ENCODE results near the gene MRPL37. TPM values are rescaled to one million over a fixed set of nuclear protein-coding genes. Genes with fewer than 3 reads are reported as not detected.
"Not testable (repeated sequence)": the region's sequence is repeated elsewhere in the genome, so short reads cannot be mapped to it uniquely, and the experiment has no call there.

Gene MRPL37
- polyA plus RNA-seq, 3 donors, result 49.3 to 79.8 (median 56.0) TPM

GRCh38 chr1:54207287-54207686 lies 7.3 kb downstream of the MRPL37 start:
- WGBS, 3 donors, result 30 to 84% (median 79%) methylated on average over 1 of the region's 1 CpG
- no peak overlapping the region for H3K27ac ChIP-seq (ENCODE audit: low read depth, low read length)

DNA sequence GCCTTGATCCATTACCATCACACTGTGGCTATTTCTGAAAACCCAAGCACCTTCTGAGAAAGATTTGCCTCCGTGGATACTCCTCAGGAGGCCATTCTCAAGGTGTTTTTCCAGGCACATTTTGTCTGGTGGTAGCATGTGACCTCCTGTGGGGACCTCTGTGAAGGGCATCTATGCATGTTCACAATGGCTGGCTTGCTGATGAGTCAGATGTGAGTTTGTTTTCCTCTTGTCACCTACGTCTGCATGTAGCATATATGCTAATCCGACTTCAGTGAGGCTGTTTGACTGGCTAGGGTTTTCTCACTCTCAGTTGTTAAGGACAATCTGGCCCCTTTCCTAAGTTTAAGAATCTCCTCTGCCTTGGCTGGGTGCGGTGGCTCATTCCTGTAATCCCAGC lies 7.9 kb downstream of the MRPL37 start:
- not testable (repeated sequence) for H3K27ac ChIP-seq (ENCODE audit: low read depth, low read length)
- 68 to 75% (median 71%) methylated on average over 4 of the region's 4 CpGs for WGBS, 3 donors

GRCh38 chr1:54212872-54213271 lies 12.9 kb downstream of the MRPL37 start:
- 45 to 80% (median 52%) methylated on average over 1 of the region's 1 CpG for WGBS, 3 donors
- no peak overlapping the region for H3K27ac ChIP-seq (ENCODE audit: low read depth, low read length)

DNA sequence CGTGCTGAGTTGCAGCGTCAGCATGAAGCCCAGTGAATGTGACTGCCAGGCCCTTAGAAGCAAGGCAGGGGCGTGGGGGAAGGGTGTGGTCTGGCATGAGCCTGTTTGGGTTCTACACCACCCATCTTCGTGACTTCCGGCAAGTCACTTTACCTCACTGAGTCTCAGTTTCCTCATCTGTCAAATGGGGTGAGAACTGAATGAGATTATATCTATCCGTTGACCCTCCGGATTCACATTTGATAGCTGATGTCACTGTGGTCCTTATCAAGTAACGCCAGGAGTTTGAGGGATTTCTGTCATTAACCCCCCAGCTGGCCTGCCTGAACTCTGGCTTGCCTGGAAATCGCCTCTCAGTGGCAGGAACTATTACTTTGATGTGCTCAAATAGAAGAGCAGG lies 15.6 kb downstream of the MRPL37 start:
- WGBS, 3 donors, result 93 to 94% (median 94%) methylated on average over 9 of the region's 9 CpGs
- no peak overlapping the region for H3K27ac ChIP-seq (ENCODE audit: low read depth, low read length)

GRCh38 chr1:54218883-54219687 lies 19.1 kb downstream of the MRPL37 start:
- 45 to 69% (median 60%) methylated on average over 11 of the region's 11 CpGs for WGBS, 3 donors
- no peak overlapping the region for H3K27ac ChIP-seq (ENCODE audit: low read depth, low read length)

DNA sequence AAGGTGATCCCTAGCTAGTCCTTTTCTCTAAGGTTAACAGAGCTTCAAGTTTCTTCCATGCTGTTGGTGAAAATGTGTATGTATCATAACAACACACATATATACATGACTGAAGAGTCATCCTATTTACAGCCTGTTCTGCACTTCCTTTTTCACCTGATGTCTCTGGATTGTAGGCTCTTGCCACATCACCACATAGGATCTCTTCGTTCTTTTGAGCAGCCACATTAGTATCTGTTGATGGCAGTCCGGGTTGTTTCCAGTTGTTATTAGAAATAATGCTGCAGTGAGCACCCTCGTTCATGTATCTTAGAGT lies 19.7 kb downstream of the MRPL37 start:
- 40 to 53% (median 43%) methylated on average over 3 of the region's 3 CpGs for WGBS, 3 donors
- H3K27ac ChIP-seq (ENCODE audit: low read depth, low read length), result no peak overlapping the region

DNA sequence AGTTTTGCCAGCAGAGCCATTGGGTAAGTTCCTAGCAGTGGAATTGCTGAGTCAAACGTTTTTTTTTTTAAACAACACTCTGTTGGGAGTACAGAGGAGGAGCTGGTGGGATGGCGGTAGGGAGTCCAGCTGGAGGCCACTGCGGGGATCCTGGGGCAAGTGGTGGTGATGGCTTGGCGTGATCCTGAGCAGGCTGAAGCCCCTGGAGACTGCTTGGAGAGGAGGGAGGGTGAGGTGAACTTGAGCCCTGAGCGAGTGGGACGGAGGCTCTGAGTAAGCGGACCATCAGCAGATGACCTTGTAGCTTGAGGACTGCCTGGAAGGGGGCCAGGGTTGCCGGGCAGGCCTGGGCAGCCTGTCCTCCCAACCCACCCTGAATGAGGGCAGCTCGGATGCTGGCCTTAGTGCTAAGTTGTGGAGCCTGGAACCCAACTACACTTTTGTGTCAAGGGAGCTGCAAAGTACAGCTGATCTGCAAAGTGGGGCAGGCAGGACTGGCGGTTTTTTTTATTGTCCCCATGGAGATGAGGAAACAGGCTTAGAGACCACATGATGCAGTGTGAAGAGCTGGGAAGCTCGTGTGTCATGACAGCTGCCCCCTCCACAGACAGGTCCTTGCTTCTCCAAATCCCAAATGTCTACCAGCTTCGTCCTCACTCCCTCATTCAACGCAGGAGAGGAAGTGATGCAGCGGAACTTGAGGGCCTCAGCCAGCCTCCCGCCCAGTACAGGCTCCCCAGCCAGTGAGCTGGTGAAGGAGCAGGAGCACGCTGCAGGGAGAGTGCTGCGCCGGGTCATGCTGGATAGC lies 20.2 kb downstream of the MRPL37 start:
- 33 to 42% (median 36%) methylated on average over 18 of the region's 18 CpGs for WGBS, 3 donors

GRCh38 chr1:54221113-54221834 lies 21.3 kb downstream of the MRPL37 start:
- 87 to 92% (median 90%) methylated on average over 12 of the region's 12 CpGs for WGBS, 3 donors
- H3K27ac ChIP-seq (ENCODE audit: low read depth, low read length), result no peak overlapping the region

More for the DNA sequence above, 20.2 kb downstream of the MRPL37 start:
- no peak overlapping the region for H3K27ac ChIP-seq (ENCODE audit: low read depth, low read length)

GRCh38 chr1:54221867-54222484 lies 22.0 kb downstream of the MRPL37 start:
- WGBS, 3 donors, result 94 to 97% (median 95%) methylated on average over 6 to 7 of the region's 7 CpGs
- H3K27ac ChIP-seq (ENCODE audit: low read depth, low read length), result no peak overlapping the region

- 65 to 87% (median 72%) methylated on average over 6 of the region's 6 CpGs for WGBS, 3 donors
- no peak overlapping the region for H3K27ac ChIP-seq (ENCODE audit: low read depth, low read length)
These were observed 22.7 kb downstream of the MRPL37 start for GRCh38 chr1:54222711-54223110.

GRCh38 chr1:54223441-54224202 lies 23.7 kb downstream of the MRPL37 start:
- whole genome bisulfite sequencing, 3 donors, result 88 to 93% (median 91%) methylated on average over 16 of the region's 16 CpGs

GRCh38 chr1:54224233-54224632 lies 24.3 kb downstream of the MRPL37 start:
- WGBS, 3 donors, result 84 to 95% (median 89%) methylated on average over 6 of the region's 6 CpGs

More at GRCh38 chr1:54223441-54224202, 23.7 kb downstream of the MRPL37 start:
- no peak overlapping the region for H3K27ac ChIP-seq (ENCODE audit: low read depth, low read length)

DNA sequence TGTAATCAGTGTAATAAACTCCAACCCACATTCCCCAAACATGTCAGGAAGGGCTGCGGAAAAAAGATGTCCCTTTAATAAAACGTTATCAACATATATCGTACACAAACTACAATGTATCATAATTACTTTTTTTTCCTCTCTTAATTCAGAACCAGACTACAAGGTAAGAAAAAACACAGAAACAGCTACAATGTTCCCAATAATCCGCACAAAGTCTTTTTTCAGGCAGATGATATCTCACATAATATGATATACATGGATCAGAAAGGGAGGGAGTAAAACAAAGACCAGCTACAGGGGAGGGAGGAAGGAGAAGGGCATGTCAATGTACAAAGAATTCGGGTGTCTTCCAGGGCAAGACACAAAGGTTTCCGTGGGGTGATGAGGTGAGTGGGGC lies 25.4 kb downstream of the MRPL37 start:
- no peak overlapping the region for H3K27ac ChIP-seq (ENCODE audit: low read depth, low read length)
- WGBS, 3 donors, result 84 to 93% (median 90%) methylated on average over 6 of the region's 6 CpGs

More at GRCh38 chr1:54224233-54224632, 24.3 kb downstream of the MRPL37 start:
- no peak overlapping the region for H3K27ac ChIP-seq (ENCODE audit: low read depth, low read length)

DNA sequence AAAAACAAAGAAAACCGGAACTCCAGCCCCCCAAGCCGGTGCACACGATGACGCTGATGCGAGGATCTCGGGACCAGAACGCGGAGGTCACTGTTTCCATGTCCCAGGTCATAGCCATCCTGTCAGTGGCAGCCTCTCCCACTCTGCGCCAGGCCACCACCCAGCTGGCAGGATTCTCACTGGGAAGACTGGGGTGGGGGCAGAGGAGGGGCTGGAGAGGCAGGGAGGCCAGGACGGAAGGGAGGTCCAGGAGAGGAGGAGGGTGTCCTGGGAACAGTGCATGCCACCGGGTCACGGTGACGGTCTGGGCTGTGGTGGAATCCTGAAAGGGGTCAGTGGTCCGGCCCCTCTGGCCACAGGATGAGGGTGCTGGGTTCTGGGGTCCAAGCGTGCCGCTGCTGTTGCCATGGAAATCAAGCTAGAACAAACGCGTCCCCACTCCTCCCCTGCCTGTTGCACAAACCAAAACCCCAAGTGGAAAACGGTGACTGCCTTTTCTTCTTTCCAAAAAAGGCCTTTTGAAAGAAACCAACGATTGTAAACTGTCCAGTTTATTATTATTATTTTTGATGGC lies 26.1 kb downstream of the MRPL37 start:
- H3K27ac ChIP-seq (ENCODE audit: low read depth, low read length), result no peak overlapping the region
- WGBS, 3 donors, result 87 to 90% (median 89%) methylated on average over 20 of the region's 20 CpGs

GRCh38 chr1:54227091-54227602 lies 27.2 kb downstream of the MRPL37 start:
- 49 to 63% (median 55%) methylated on average over 8 of the region's 8 CpGs for WGBS, 3 donors
- H3K27ac ChIP-seq (ENCODE audit: low read depth, low read length), result no peak overlapping the region

GRCh38 chr1:54227891-54228310 lies 27.9 kb downstream of the MRPL37 start:
- H3K27ac ChIP-seq (ENCODE audit: low read depth, low read length), result no peak overlapping the region
- WGBS, 3 donors, result 58 to 63% (median 61%) methylated on average over 17 of the region's 17 CpGs

DNA sequence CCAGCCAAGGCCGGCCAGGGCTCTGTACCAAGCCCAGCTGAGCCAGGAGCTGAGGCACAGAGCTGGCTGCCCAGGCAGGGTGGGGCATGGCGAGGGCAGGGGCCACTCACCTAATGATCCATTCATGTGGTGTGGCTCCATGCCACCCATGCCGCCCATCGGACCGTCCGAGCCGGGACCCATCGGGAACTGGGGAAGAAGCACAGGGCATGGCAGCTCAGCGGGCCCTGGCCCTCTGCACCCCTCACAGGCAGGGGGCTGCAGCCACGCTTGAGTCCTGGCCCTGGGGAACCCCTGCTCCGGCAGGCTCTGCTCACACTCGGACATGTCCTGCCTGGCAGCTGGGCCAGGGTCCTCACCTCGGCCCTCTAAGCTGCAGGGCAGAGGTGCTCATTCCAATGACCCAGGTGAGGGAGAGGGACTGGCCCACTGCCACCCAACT lies 28.7 kb downstream of the MRPL37 start:
- H3K27ac ChIP-seq (ENCODE audit: low read depth, low read length), result no peak overlapping the region
- 83 to 95% (median 92%) methylated on average over 7 to 13 of the region's 13 CpGs for WGBS, 3 donors

All from adipose tissue (tissue), 3 donors.